HEK293 (cell line): ENCODE results near the gene C19orf25.

Experiments used
- CTCF ChIA-PET: fragments of 350-600 bp; formaldehyde crosslinking; extraction: SDS; loops from one replicate; lab custom pipeline; 2021; ENCODE audit warnings: antibody characterized with exemption; lab: Yijun Ruan, JAX
- POLR2A ChIA-PET: fragments of 300-600 bp; formaldehyde crosslinking; extraction: SDS; loops from one replicate; lab custom pipeline; 2020; ENCODE audit warnings: antibody characterized with exemption, inconsistent platforms; lab: Yijun Ruan, JAX
- H3K27ac ChIP-seq: fragments of 200-500 bp; sonication (Bioruptor generic); 2 replicates; pipeline ENCODE4 v1.5.1; 2014; ENCODE audit warnings: low read depth, low read length, control low read depth, inconsistent platforms; ENCODE audit errors: extremely low read depth
- H3K36me3 ChIP-seq, 2 experiments: fragments of 200-500 bp in 1 of 2; sonication (Bioruptor generic) in 1 of 2; 1 replicate in 1 of 2; 2 replicates in 1 of 2; pipeline ENCODE4 v1.5.1; 2014 to 2017; ENCODE audit warnings: inconsistent platforms in 2 of 2, low read length in 2 of 2; ENCODE audit not compliant: control insufficient read depth in 2 of 2, insufficient read depth in 1 of 2
- H3K4me1 ChIP-seq: fragments of 200-500 bp; sonication (Bioruptor generic); 2 replicates; pipeline ENCODE4 v1.5.1; 2014; ENCODE audit warnings: mild to moderate bottlenecking, low read length, inconsistent platforms; ENCODE audit not compliant: control insufficient read depth, insufficient read depth
- H3K4me3 ChIP-seq: 2 replicates; pipeline ENCODE4 v1.5.1; 2011; ENCODE audit warnings: low read depth, mild to moderate bottlenecking, control low read depth, low read length, moderate library complexity
- H3K9me3 ChIP-seq: fragments of 200-500 bp; sonication (Bioruptor generic); 2 replicates; pipeline ENCODE4 v1.5.1; 2014; ENCODE audit warnings: low read depth, low read length, inconsistent platforms; ENCODE audit not compliant: control insufficient read depth, insufficient read depth
- ATF2 ChIP-seq: fragments of 450-650 bp; formaldehyde crosslinking; IDR thresholded peaks from 2 replicates; pipeline ENCODE4 v1.5.1; 2016; ENCODE audit warnings: missing biosample characterization, missing genetic modification characterization, low read depth
- GLI2 ChIP-seq: fragments of 450-650 bp; formaldehyde crosslinking; IDR thresholded peaks from 2 replicates; pipeline ENCODE4; 2017; ENCODE audit warnings: missing biosample characterization, missing genetic modification characterization, low read depth, borderline replicate concordance
- GLIS1 ChIP-seq: fragments of 450-650 bp; formaldehyde crosslinking; IDR thresholded peaks from 2 replicates; pipeline ENCODE4 v1.5.1; 2016; ENCODE audit warnings: missing biosample characterization, missing genetic modification characterization
- RBAK ChIP-seq: fragments of 450-650 bp; formaldehyde crosslinking; IDR thresholded peaks from 2 replicates; pipeline ENCODE4 v1.5.1; 2016; ENCODE audit warnings: missing biosample characterization, missing genetic modification characterization
- SP7 ChIP-seq: fragments of 450-650 bp; formaldehyde crosslinking; IDR thresholded peaks from 2 replicates; pipeline ENCODE4 v1.5.1; 2016; ENCODE audit warnings: missing biosample characterization, missing genetic modification characterization
- ZBTB1 ChIP-seq: fragments of 450-650 bp; formaldehyde crosslinking; IDR thresholded peaks from 2 replicates; pipeline ENCODE4 v1.5.1; 2016; ENCODE audit warnings: missing biosample characterization, missing genetic modification characterization
- ZBTB8A ChIP-seq: fragments of 450-650 bp; formaldehyde crosslinking; IDR thresholded peaks from 2 replicates; pipeline ENCODE4 v1.5.1; 2016; ENCODE audit warnings: missing biosample characterization, missing genetic modification characterization
- ZNF155 ChIP-seq: fragments of 450-650 bp; formaldehyde crosslinking; IDR thresholded peaks from 2 replicates; pipeline ENCODE4 v1.5.1; 2016; ENCODE audit warnings: missing biosample characterization, missing genetic modification characterization
- ZNF169 ChIP-seq: fragments of 450-650 bp; formaldehyde crosslinking; IDR thresholded peaks from 2 replicates; pipeline ENCODE4 v1.5.1; 2016; ENCODE audit warnings: missing biosample characterization, missing genetic modification characterization
- ZNF184 ChIP-seq: fragments of 450-650 bp; IDR thresholded peaks from 2 replicates; pipeline ENCODE4 v1.5.1; 2018; ENCODE audit warnings: missing biosample characterization, mild to moderate bottlenecking, missing genetic modification characterization
- ZNF19 ChIP-seq: fragments of 450-650 bp; formaldehyde crosslinking; IDR thresholded peaks from 2 replicates; pipeline ENCODE4; 2016; ENCODE audit warnings: missing biosample characterization, missing genetic modification characterization, low read depth
- ZNF350 ChIP-seq: fragments of 450-650 bp; formaldehyde crosslinking; IDR thresholded peaks from 2 replicates; pipeline ENCODE4 v1.5.0; 2017; ENCODE audit warnings: missing biosample characterization, mild to moderate bottlenecking, missing genetic modification characterization
- ZNF366 ChIP-seq: fragments of 450-650 bp; formaldehyde crosslinking; conservative IDR thresholded peaks from 2 replicates; pipeline ENCODE4 v1.5.1; 2016; ENCODE audit warnings: missing biosample characterization, missing genetic modification characterization
- ZNF433 ChIP-seq: fragments of 450-650 bp; formaldehyde crosslinking; IDR thresholded peaks from 2 replicates; pipeline ENCODE4 v1.5.1; 2016; ENCODE audit warnings: missing biosample characterization, missing genetic modification characterization, low read depth
- ZNF48 ChIP-seq: fragments of 450-650 bp; formaldehyde crosslinking; IDR thresholded peaks from 2 replicates; pipeline ENCODE4 v1.5.1; 2016; ENCODE audit warnings: missing biosample characterization, missing genetic modification characterization
- ZNF555 ChIP-seq: fragments of 450-650 bp; formaldehyde crosslinking; conservative IDR thresholded peaks from 2 replicates; pipeline ENCODE4 v1.5.1; 2017; ENCODE audit warnings: missing biosample characterization, mild to moderate bottlenecking, missing genetic modification characterization, inconsistent platforms
- ZNF561 ChIP-seq: fragments of 450-650 bp; IDR thresholded peaks from 2 replicates; pipeline ENCODE4 v1.5.1; 2018; ENCODE audit warnings: missing biosample characterization, missing genetic modification characterization, borderline replicate concordance
- ZNF571 ChIP-seq: fragments of 450-650 bp; formaldehyde crosslinking; IDR thresholded peaks from 2 replicates; pipeline ENCODE4 v1.5.0; 2017; ENCODE audit warnings: missing biosample characterization, missing genetic modification characterization
- ZNF621 ChIP-seq: fragments of 450-650 bp; formaldehyde crosslinking; IDR thresholded peaks from 2 replicates; pipeline ENCODE4 v1.5.1; 2017; ENCODE audit warnings: missing biosample characterization, missing genetic modification characterization
- ZNF701 ChIP-seq: fragments of 450-650 bp; formaldehyde crosslinking; IDR thresholded peaks from 2 replicates; pipeline ENCODE4 v1.5.1; 2016; ENCODE audit warnings: missing biosample characterization, missing genetic modification characterization
- ZNF704 ChIP-seq: fragments of 450-650 bp; formaldehyde crosslinking; IDR thresholded peaks from 2 replicates; pipeline ENCODE4 v1.5.1; 2016; ENCODE audit warnings: missing biosample characterization, missing genetic modification characterization
- ZNF768 ChIP-seq: fragments of 450-650 bp; formaldehyde crosslinking; IDR thresholded peaks from 2 replicates; pipeline ENCODE4 v1.5.1; 2018; ENCODE audit warnings: missing biosample characterization, mild to moderate bottlenecking, missing genetic modification characterization
- ZSCAN16 ChIP-seq: fragments of 450-650 bp; formaldehyde crosslinking; IDR thresholded peaks from 2 replicates; pipeline ENCODE4 v1.5.1; 2016; ENCODE audit warnings: missing biosample characterization, missing genetic modification characterization
- TF ChIP-seq, protein P1 (sequence below): fragments of 450-650 bp; formaldehyde crosslinking; IDR thresholded peaks from 2 replicates; pipeline ENCODE4 v1.5.1; 2017; ENCODE audit warnings: missing biosample characterization, missing genetic modification characterization
- TF ChIP-seq, protein P2 (sequence below): fragments of 450-650 bp; formaldehyde crosslinking; IDR thresholded peaks from 2 replicates; pipeline ENCODE4 v1.5.1; 2016; ENCODE audit warnings: missing biosample characterization, missing genetic modification characterization, low read depth
- TF ChIP-seq, protein P3 (sequence below): sonication (generic); formaldehyde crosslinking; IDR thresholded peaks from 2 replicates; pipeline ENCODE4 v1.8.1; 2022; ENCODE audit warnings: mild to moderate bottlenecking, moderate library complexity, missing genetic modification reagents
- TF ChIP-seq, protein P4 (sequence below): fragments of 450-650 bp; formaldehyde crosslinking; IDR thresholded peaks from 2 replicates; pipeline ENCODE4 v1.5.1; 2016; ENCODE audit warnings: missing biosample characterization, missing genetic modification characterization

Gene C19orf25

DNA sequence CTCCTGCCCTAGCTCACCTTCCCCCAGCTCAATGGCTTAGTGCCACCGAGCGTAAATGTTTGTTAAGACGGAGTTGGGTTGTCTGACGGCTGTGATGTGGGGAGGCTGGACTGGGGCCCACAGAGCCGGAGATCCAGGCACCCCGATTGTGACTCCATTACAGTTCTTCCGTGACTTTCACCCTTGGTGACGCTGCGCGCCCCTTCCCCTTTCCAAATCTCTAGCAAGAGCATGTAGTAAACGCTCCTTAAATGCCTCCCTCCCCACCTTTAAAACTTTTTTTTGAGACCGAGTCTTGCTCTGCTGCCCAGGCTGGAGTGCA, 12.8 kb upstream of the C19orf25 start:
- Histone ChIP-seq H3K36me3 (no peaks in the 10 kb centered on the region), H3K4me3 (no peak overlapping the region), H3K4me1 (peaks cover 5% of the 10 kb centered on the region), H3K27ac (no peak overlapping the region), H3K9me3 (no peaks in the 10 kb centered on the region)
- no peak for TF ChIP-seq ZNF701 (tag by site-specific recombination)
- TF ChIP-seq ZNF155 (tag by site-specific recombination): no peak
- TF ChIP-seq ZNF621 (tag by site-specific recombination): no peak
- TF ChIP-seq ZNF704: no peak
- TF ChIP-seq ZNF350 (tag by site-specific recombination): no peak
- TF ChIP-seq ATF2 (tag by site-specific recombination): no peak
- no peak for TF ChIP-seq SP7 (tag by site-specific recombination)
- TF ChIP-seq, protein P1, sequence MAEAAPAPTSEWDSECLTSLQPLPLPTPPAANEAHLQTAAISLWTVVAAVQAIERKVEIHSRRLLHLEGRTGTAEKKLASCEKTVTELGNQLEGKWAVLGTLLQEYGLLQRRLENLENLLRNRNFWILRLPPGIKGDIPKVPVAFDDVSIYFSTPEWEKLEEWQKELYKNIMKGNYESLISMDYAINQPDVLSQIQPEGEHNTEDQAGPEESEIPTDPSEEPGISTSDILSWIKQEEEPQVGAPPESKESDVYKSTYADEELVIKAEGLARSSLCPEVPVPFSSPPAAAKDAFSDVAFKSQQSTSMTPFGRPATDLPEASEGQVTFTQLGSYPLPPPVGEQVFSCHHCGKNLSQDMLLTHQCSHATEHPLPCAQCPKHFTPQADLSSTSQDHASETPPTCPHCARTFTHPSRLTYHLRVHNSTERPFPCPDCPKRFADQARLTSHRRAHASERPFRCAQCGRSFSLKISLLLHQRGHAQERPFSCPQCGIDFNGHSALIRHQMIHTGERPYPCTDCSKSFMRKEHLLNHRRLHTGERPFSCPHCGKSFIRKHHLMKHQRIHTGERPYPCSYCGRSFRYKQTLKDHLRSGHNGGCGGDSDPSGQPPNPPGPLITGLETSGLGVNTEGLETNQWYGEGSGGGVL: no peak
- TF ChIP-seq, protein P2, sequence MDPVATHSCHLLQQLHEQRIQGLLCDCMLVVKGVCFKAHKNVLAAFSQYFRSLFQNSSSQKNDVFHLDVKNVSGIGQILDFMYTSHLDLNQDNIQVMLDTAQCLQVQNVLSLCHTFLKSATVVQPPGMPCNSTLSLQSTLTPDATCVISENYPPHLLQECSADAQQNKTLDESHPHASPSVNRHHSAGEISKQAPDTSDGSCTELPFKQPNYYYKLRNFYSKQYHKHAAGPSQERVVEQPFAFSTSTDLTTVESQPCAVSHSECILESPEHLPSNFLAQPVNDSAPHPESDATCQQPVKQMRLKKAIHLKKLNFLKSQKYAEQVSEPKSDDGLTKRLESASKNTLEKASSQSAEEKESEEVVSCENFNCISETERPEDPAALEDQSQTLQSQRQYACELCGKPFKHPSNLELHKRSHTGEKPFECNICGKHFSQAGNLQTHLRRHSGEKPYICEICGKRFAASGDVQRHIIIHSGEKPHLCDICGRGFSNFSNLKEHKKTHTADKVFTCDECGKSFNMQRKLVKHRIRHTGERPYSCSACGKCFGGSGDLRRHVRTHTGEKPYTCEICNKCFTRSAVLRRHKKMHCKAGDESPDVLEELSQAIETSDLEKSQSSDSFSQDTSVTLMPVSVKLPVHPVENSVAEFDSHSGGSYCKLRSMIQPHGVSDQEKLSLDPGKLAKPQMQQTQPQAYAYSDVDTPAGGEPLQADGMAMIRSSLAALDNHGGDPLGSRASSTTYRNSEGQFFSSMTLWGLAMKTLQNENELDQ (tag by site-specific recombination): no peak
- TF ChIP-seq ZNF169 (tag by site-specific recombination): no peak
- no peak for TF ChIP-seq RBAK (tag by site-specific recombination)
- no peak for TF ChIP-seq ZBTB8A (tag by site-specific recombination)
- TF ChIP-seq ZNF48 (tag by site-specific recombination): no peak
- TF ChIP-seq, protein P3, sequence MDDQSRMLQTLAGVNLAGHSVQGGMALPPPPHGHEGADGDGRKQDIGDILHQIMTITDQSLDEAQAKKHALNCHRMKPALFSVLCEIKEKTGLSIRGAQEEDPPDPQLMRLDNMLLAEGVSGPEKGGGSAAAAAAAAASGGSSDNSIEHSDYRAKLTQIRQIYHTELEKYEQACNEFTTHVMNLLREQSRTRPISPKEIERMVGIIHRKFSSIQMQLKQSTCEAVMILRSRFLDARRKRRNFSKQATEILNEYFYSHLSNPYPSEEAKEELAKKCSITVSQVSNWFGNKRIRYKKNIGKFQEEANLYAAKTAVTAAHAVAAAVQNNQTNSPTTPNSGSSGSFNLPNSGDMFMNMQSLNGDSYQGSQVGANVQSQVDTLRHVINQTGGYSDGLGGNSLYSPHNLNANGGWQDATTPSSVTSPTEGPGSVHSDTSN: no peak
- no peak for TF ChIP-seq ZNF184 (tag by site-specific recombination)
- ChIA-PET CTCF (interaction anchor here (1.4 kb wide), 1 partner anchor 11 kb away, joined by 11 read pairs; no protein-coding TSS in a partner anchor), POLR2A (interaction anchor here (1.5 kb wide), 1 partner anchor 36 kb away, joined by 6 read pairs; no protein-coding TSS in a partner anchor)

- H3K27ac ChIP-seq: peak within 1 kb of the TSS; percentile 34; the same call in 1 of the 2 replicates
- peak within 1 kb of the TSS; percentile 46 for H3K4me3 ChIP-seq
- CTCF ChIA-PET: interaction anchor here (1.2 to 1.4 kb wide), 2 partner anchors 11 to 23 kb away, joined by 3 to 11 read pairs; no protein-coding TSS in a partner anchor
- H3K36me3 ChIP-seq: no peaks in the 10 kb centered on the region
- no peaks in the 10 kb centered on the region for H3K9me3 ChIP-seq
- POLR2A ChIA-PET: interaction anchor here (0.6 to 1.5 kb wide), 11 partner anchors 10 to 344 kb away, joined by 3 to 7 read pairs (median 4); no protein-coding TSS in a partner anchor
- peaks cover 5% of the 10 kb centered on the region for H3K4me1 ChIP-seq
- TF ChIP-seq GLI2 (tag by site-specific recombination) (no peak), ZSCAN16 (tag by site-specific recombination) (no peak), GLIS1 (peak; percentile 80; the same call in 1 of the 2 replicates), ZNF19 (tag by site-specific recombination) (no peak), ZNF555 (tag by site-specific recombination) (no peak), ZNF433 (tag by site-specific recombination) (no peak), ZNF571 (tag by site-specific recombination) (no peak), ZBTB1 (tag by site-specific recombination) (0 out of 2 replicates have a peak, but pooled peaks have one; percentile 32), ZNF561 (tag by site-specific recombination) (0 out of 2 replicates have a peak, but pooled peaks have one; percentile 70), ZNF768 (tag by site-specific recombination) (no peak), ZNF366 (tag by site-specific recombination) (no peak)
- TF ChIP-seq, protein P4, sequence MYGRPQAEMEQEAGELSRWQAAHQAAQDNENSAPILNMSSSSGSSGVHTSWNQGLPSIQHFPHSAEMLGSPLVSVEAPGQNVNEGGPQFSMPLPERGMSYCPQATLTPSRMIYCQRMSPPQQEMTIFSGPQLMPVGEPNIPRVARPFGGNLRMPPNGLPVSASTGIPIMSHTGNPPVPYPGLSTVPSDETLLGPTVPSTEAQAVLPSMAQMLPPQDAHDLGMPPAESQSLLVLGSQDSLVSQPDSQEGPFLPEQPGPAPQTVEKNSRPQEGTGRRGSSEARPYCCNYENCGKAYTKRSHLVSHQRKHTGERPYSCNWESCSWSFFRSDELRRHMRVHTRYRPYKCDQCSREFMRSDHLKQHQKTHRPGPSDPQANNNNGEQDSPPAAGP: no peak
Measured at GRCh38 chr19:1491114-1491848, 12.3 kb upstream of the C19orf25 start, which contains the start of gene REEP6. TSS of gene REEP6 (plus strand) at chr19:1491181. CDS start at chr19:1491270, 89 bp downstream.
